Activated effector memory CD4-positive, alpha-beta T cell treated with Interleukin-2 at 50 U/mL for 16 hours (primary cell): Measurements from ENCODE around the gene SERPINB6.
"Not testable (repeated sequence)": the region's sequence is repeated elsewhere in the genome, so short reads cannot be mapped to it uniquely, and the experiment has no call there.

ENCODE experiments used
- DNase-seq: peaks from one replicate; pipeline ENCODE4 v3.0.0-alpha.2; 2020

SERPINB6 gene

GRCh38 chr6:2932911-2933310 is 38.5 kb downstream of the SERPINB6 start:
- not testable (repeated sequence) for DNase-seq

GRCh38 chr6:2931970-2932748 is 39.2 kb downstream of the SERPINB6 start:
- DNase-seq = peak; percentile 75

GRCh38 chr6:2931055-2931454 is 40.3 kb downstream of the SERPINB6 start:
- no peak for DNase-seq

- not testable (repeated sequence) for DNase-seq
Measured at GRCh38 chr6:2927931-2928330, 43.4 kb downstream of the SERPINB6 start.

- DNase-seq = not testable (repeated sequence)
Measured at GRCh38 chr6:2925842-2926747, 45.3 kb downstream of the SERPINB6 start.

GRCh38 chr6:2921520-2922115 is 49.7 kb downstream of the SERPINB6 start:
- DNase-seq = no peak

GRCh38 chr6:2920671-2921112 is 50.7 kb downstream of the SERPINB6 start:
- DNase-seq = no peak

- DNase-seq = no peak
Measured at GRCh38 chr6:2919886-2920285, 51.5 kb downstream of the SERPINB6 start.

- DNase-seq = no peak
Measured at GRCh38 chr6:2919401-2919800, 52.0 kb downstream of the SERPINB6 start.

- no peak for DNase-seq
Measured at GRCh38 chr6:2918936-2919335, 52.4 kb downstream of the SERPINB6 start.

- no peak for DNase-seq
Measured at GRCh38 chr6:2917801-2918445, 53.4 kb downstream of the SERPINB6 start.

GRCh38 chr6:2917065-2917464 is 54.3 kb downstream of the SERPINB6 start:
- no peak for DNase-seq

- DNase-seq = no peak
Measured at GRCh38 chr6:2916158-2916925, 55.0 kb downstream of the SERPINB6 start.

- DNase-seq = no peak
Measured at GRCh38 chr6:2915150-2915549, 56.2 kb downstream of the SERPINB6 start.

GRCh38 chr6:2914318-2914660 is 57.1 kb downstream of the SERPINB6 start:
- no peak for DNase-seq

- no peak for DNase-seq
Measured at GRCh38 chr6:2913621-2914317, 57.6 kb downstream of the SERPINB6 start.

- no peak for DNase-seq
Measured at GRCh38 chr6:2911171-2911570, 60.2 kb downstream of the SERPINB6 start.

- DNase-seq = no peak
Measured at GRCh38 chr6:2909718-2910117, 61.6 kb downstream of the SERPINB6 start.

- not testable (repeated sequence) for DNase-seq
Measured at GRCh38 chr6:2909051-2909606, 62.2 kb downstream of the SERPINB6 start.

GRCh38 chr6:2908516-2908915 is 62.9 kb downstream of the SERPINB6 start:
- DNase-seq = not testable (repeated sequence)
